Astrocyte of the spinal cord (primary cell): ENCODE measurements around the gene FREM2.

ENCODE experiments used
- DNase-seq: peaks from one replicate; pipeline ENCODE4 v3.0.0; 2011; ENCODE audit warnings: low read depth, low spot score
- H3K4me3 ChIP-seq: 2 replicates; pipeline ENCODE4 v1.5.1; 2011; ENCODE audit warnings: low read depth, mild to moderate bottlenecking, low read length, moderate library complexity
- in situ Hi-C: cut with HindIII; loops from 2 replicates; pipeline ENCODE4 v1.10.0; 2017; ENCODE audit warnings: low sequenced_read_pairs
- TF ChIP-seq, protein P1 (sequence below): IDR thresholded peaks from 2 replicates; pipeline ENCODE4 v1.5.1; 2012; ENCODE audit warnings: low read depth, mild to moderate bottlenecking, low read length, inconsistent platforms

The FREM2 gene

DNA sequence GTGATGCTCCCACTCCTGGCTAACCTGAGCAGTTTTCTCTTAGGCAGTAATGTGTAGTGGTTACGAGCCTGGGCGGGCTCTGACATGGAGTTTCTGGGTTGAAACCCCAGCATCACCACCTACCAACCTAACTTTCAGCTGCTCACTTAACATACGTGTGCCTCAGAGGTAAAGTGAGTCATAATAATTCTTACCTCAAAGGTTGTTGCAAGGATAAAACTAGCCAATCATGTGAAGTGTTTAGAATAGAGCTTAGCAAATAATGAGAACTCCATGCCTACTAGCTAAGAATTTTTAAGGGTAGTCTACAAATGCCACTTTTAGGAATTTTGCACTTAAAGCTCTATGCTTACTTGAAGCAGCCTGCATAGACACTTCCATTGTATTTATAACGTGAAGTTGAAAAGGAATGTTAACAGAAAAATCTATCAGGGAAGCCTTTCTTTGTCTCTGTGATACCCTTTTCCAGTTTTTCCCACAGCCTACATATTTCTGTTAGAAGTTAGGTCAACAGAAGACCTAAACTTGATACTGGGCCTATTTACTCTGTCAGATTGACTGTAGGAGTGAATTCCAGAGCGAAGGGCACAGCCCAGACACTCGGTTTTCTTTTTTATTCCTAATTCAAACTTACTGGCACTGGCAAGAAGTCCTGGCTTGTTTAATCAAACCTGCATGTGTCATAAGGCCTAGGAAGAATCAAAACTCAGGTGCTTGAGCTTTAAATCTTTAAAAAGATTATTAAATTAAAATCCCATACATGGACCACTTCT lies 90.7 kb downstream of the FREM2 start:
- no peak for DNase-seq
- in situ Hi-C loops = no loop called here
- no peak overlapping the region for H3K4me3 ChIP-seq
- TF ChIP-seq, protein P1, sequence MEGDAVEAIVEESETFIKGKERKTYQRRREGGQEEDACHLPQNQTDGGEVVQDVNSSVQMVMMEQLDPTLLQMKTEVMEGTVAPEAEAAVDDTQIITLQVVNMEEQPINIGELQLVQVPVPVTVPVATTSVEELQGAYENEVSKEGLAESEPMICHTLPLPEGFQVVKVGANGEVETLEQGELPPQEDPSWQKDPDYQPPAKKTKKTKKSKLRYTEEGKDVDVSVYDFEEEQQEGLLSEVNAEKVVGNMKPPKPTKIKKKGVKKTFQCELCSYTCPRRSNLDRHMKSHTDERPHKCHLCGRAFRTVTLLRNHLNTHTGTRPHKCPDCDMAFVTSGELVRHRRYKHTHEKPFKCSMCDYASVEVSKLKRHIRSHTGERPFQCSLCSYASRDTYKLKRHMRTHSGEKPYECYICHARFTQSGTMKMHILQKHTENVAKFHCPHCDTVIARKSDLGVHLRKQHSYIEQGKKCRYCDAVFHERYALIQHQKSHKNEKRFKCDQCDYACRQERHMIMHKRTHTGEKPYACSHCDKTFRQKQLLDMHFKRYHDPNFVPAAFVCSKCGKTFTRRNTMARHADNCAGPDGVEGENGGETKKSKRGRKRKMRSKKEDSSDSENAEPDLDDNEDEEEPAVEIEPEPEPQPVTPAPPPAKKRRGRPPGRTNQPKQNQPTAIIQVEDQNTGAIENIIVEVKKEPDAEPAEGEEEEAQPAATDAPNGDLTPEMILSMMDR = no peak

DNA sequence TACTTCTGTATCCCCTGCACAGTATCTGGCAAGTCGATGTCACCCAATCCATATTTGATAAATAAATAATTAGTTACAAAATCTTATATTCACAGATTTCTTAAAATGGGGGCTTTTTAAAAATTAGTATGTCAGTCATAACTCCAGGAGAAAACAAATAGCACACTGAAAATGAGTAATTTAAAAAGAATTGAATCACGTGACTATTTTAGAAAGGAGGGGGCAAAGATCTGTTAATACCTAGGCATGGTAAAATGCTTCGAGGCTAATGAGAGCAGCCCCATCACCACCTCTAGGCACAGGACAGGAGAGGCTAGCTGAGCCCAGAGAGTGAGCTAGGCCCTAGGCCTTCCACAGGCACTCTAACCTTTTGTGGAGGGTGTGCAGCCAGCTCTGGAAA lies 94.7 kb downstream of the FREM2 start:
- in situ Hi-C loops = no loop called here

DNA sequence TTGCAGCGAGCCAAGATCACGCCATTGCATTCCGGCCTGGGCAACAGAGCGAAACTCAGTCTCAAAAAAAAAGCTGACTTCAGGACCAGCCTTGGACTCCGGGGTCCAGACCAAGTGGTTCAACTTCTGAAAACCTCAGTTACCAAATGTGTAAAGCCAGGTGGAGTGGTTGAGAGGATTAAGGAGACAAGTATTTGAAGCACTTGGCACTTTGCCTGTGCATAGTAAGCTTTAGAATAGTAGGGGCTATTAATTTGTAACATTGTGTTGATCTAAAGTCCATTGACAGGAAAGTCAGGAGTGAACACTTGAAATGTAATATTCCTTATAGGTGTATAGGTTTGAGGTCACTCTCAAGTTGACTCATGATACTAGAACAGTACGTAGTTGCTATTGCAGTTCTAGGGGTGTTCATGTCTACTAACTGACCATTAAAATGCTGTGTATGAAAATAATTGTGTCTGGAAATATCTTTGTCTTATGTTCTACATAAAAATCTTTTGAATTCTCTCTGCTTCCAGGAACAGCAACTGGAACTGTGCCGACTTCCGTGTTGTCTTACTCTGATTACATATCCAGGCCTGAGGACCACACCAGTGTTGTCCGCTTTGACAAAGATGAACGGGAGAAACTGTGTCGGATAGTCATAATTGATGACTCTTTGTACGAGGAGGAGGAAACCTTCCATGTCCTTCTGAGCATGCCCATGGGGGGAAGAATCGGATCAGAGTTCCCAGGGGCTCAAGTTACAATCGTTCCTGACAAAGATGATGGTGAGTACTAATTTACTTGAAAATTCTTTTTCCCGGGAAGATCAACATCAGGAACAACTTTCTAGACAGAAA lies 97.4 kb downstream of the FREM2 start:
- in situ Hi-C loops = no loop called here
- no peak overlapping the region for H3K4me3 ChIP-seq
- TF ChIP-seq, protein P1 = no peak
- DNase-seq = no peak

More for the DNA sequence above, 94.7 kb downstream of the FREM2 start:
- no peak overlapping the region for H3K4me3 ChIP-seq
- TF ChIP-seq, protein P1 = no peak
- no peak for DNase-seq

DNA sequence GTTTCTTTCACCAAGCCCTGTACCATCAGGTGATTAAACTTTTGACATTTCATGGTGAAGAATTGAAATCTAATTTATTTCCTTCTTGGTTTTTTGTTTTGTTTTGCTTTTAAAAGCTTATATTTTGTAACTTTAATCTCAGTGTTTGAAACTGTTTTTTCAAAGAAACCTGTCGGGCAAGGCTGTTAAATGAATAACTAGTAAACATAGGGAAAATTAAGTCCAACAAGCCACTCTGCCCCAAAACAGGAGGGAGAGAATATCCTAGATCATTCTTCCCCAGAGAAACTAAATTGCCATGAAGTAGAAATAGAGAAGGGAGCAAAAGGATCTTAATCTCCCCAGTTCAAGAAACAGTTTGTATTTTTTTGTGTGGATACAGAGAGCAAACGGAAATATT lies 98.2 kb downstream of the FREM2 start:
- H3K4me3 ChIP-seq = no peak overlapping the region
- TF ChIP-seq, protein P1 = no peak
- DNase-seq = no peak
- in situ Hi-C loops = no loop called here

DNA sequence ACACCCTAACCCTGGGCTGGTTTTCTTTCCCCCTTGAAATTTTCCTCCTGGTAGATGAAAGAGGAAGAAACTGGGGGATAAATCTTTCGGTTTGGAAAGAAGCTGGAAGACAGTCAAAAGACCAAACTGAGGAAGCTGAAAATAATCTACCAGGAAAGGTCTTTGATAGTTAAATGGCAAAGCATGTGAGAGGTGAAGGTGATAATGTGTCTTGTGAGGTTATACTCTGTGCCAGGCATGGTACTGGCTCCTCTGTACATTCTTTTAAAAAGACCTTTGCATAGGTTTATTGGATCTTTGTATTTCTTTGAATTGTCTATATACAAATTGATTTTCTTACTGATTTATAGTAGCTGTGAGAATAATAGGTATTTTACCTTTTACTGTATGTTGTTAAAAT lies 98.6 kb downstream of the FREM2 start:
- TF ChIP-seq, protein P1 = no peak
- in situ Hi-C loops = no loop called here
- H3K4me3 ChIP-seq = no peak overlapping the region
- DNase-seq = no peak

DNA sequence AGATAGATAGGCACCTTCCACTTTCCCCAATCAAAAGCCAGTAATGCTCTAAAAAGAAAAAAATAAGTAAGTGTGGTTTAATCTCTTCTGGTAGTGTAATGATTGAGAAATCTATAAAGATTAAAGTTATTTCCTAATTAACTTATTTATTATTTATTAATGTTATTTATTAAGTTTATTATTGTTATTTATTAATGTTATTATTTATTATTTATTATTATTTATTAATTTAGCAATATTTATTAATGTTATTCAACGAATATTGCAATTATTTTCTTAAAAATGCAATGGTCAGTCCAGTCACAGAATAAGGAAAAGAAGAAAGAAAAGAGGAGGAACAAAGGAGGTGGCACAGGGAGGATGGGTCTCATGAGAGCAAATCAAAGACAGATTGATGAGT lies 100.7 kb downstream of the FREM2 start:
- no peak for DNase-seq
- in situ Hi-C loops = no loop called here
- TF ChIP-seq, protein P1 = no peak
- no peak overlapping the region for H3K4me3 ChIP-seq
